ENCODE measurements around the gene SND1.

- TF ChIP-seq POLR2AphosphoS5 (IDR thresholded peaks at IDR 0.05) = no peak
- TF ChIP-seq CTCF (IDR thresholded peaks at IDR 0.05) = no peak
Measured at GRCh38 chr7:128136215-128136597, 484.2 kb downstream of the SND1 start.

Data from transverse colon (tissue), 4 donors.